Loucy (cell line): ENCODE measurements around the gene BCR.

Experiments used
- EZH2phosphoT487 ChIP-seq: fragments of 200-600 bp; IDR thresholded peaks from 2 replicates; pipeline ENCODE4 v1.6.1; 2018; ENCODE audit warnings: antibody characterized with exemption, mild to moderate bottlenecking, moderate library complexity, borderline replicate concordance
- TF ChIP-seq, protein P1 (sequence below): fragments of 200-600 bp; sonication (generic); conservative IDR thresholded peaks from 2 replicates; pipeline ENCODE4 v1.5.1; 2014; ENCODE audit warnings: mild to moderate bottlenecking, antibody characterized with exemption, low read length

DNA sequence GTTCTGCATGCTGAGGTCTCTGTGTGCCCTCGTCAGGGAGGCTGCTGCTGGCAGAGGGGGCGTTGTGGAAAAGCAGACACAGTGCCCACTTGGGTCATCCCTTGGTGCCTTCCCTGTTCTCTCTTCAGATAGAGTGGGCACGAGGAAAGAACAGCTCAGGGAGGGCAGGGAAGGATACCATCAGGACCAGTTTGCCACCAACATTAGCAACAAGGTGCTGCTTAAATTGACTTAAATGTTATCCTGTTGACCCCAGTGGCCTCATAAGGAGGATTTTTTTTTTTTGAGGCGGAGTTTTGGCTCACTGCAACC lies 91.2 kb downstream of the BCR start:
- TF ChIP-seq, protein P1, sequence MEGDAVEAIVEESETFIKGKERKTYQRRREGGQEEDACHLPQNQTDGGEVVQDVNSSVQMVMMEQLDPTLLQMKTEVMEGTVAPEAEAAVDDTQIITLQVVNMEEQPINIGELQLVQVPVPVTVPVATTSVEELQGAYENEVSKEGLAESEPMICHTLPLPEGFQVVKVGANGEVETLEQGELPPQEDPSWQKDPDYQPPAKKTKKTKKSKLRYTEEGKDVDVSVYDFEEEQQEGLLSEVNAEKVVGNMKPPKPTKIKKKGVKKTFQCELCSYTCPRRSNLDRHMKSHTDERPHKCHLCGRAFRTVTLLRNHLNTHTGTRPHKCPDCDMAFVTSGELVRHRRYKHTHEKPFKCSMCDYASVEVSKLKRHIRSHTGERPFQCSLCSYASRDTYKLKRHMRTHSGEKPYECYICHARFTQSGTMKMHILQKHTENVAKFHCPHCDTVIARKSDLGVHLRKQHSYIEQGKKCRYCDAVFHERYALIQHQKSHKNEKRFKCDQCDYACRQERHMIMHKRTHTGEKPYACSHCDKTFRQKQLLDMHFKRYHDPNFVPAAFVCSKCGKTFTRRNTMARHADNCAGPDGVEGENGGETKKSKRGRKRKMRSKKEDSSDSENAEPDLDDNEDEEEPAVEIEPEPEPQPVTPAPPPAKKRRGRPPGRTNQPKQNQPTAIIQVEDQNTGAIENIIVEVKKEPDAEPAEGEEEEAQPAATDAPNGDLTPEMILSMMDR, result no peak
- no peak for TF ChIP-seq EZH2phosphoT487
